Measurements from ENCODE around the gene IQGAP2.
"Not testable (repeated sequence)": the region's sequence is repeated elsewhere in the genome, so short reads cannot be mapped to it uniquely, and the experiment has no call there.

The IQGAP2 gene

GRCh38 chr5:76602094-76602726 is 199.1 kb downstream of the IQGAP2 start:
- TF ChIP-seq, protein P1, sequence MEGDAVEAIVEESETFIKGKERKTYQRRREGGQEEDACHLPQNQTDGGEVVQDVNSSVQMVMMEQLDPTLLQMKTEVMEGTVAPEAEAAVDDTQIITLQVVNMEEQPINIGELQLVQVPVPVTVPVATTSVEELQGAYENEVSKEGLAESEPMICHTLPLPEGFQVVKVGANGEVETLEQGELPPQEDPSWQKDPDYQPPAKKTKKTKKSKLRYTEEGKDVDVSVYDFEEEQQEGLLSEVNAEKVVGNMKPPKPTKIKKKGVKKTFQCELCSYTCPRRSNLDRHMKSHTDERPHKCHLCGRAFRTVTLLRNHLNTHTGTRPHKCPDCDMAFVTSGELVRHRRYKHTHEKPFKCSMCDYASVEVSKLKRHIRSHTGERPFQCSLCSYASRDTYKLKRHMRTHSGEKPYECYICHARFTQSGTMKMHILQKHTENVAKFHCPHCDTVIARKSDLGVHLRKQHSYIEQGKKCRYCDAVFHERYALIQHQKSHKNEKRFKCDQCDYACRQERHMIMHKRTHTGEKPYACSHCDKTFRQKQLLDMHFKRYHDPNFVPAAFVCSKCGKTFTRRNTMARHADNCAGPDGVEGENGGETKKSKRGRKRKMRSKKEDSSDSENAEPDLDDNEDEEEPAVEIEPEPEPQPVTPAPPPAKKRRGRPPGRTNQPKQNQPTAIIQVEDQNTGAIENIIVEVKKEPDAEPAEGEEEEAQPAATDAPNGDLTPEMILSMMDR (IDR thresholded peaks at IDR 0.05) = no peak
- no peaks in the 10 kb centered on the region for H3K27me3 ChIP-seq (ENCODE audit: control insufficient read depth, insufficient read depth, low read length)
- H3K36me3 ChIP-seq (ENCODE audit: control insufficient read depth, insufficient read depth, low read length) = no peaks in the 10 kb centered on the region
- H3K9me3 ChIP-seq (ENCODE audit: control insufficient read depth, low read length) = no peaks in the 10 kb centered on the region
- H3K4me2 ChIP-seq (ENCODE audit: low read length) = no peak overlapping the region
- no peak overlapping the region for H3K4me3 ChIP-seq (ENCODE audit: low read depth, low read length)
- no peak overlapping the region for H3K9ac ChIP-seq
- H2AFZ ChIP-seq = no peak overlapping the region
- no peak overlapping the region for H3K27ac ChIP-seq
- H3K79me2 ChIP-seq = no peaks in the 10 kb centered on the region
- H3K4me1 ChIP-seq = no peaks in the 10 kb centered on the region

- not testable (repeated sequence) for H3K9me3 ChIP-seq (ENCODE audit: control insufficient read depth, low read length); H3K9ac ChIP-seq; H3K36me3 ChIP-seq (ENCODE audit: control insufficient read depth, insufficient read depth, low read length); H3K4me2 ChIP-seq (ENCODE audit: low read length); H3K27me3 ChIP-seq (ENCODE audit: control insufficient read depth, insufficient read depth, low read length); H3K4me1 ChIP-seq; H2AFZ ChIP-seq; H3K27ac ChIP-seq; H3K79me2 ChIP-seq; H3K4me3 ChIP-seq (ENCODE audit: low read depth, low read length)
These were observed 200.9 kb downstream of the IQGAP2 start for GRCh38 chr5:76603991-76604390.

- no peaks in the 10 kb centered on the region for H3K36me3 ChIP-seq (ENCODE audit: control insufficient read depth, insufficient read depth, low read length)
- TF ChIP-seq, protein P1 (IDR thresholded peaks at IDR 0.05) = no peak
- no peak overlapping the region for H3K4me3 ChIP-seq (ENCODE audit: low read depth, low read length)
- no peaks in the 10 kb centered on the region for H3K27me3 ChIP-seq (ENCODE audit: control insufficient read depth, insufficient read depth, low read length)
- H3K27ac ChIP-seq = no peak overlapping the region
- no peak overlapping the region for H3K9ac ChIP-seq
- H3K4me2 ChIP-seq (ENCODE audit: low read length) = no peak overlapping the region
- H3K79me2 ChIP-seq = no peaks in the 10 kb centered on the region
- no peaks in the 10 kb centered on the region for H3K4me1 ChIP-seq
- no peak overlapping the region for H2AFZ ChIP-seq
- H3K9me3 ChIP-seq (ENCODE audit: control insufficient read depth, low read length) = no peaks in the 10 kb centered on the region
These were observed 201.8 kb downstream of the IQGAP2 start for GRCh38 chr5:76604838-76605237.

DNA sequence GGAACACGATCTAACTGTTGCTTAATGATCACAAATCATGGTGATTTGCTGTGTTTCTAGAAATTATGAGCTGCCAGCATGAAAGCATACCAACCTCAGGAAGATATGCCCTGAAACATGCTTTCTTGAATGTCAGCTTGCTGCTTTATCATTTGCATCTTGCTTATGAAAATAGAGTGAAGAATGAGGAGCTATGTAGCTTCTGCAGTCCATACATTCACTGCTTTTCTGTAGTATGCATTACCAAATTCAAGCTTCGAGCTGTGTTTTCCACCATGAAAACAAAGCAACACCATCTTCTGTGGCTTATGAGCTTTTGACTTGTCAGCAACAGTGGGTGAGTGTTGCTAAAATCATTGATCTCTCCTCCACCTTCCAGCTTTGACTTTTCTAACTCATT is 203.6 kb downstream of the IQGAP2 start:
- no peak overlapping the region for H3K4me2 ChIP-seq (ENCODE audit: low read length)
- H3K9me3 ChIP-seq (ENCODE audit: control insufficient read depth, low read length) = no peaks in the 10 kb centered on the region
- TF ChIP-seq, protein P1 (IDR thresholded peaks at IDR 0.05) = no peak
- H3K4me3 ChIP-seq (ENCODE audit: low read depth, low read length) = no peak overlapping the region
- H3K9ac ChIP-seq = no peak overlapping the region
- H3K36me3 ChIP-seq (ENCODE audit: control insufficient read depth, insufficient read depth, low read length) = no peaks in the 10 kb centered on the region
- H2AFZ ChIP-seq = no peak overlapping the region
- no peaks in the 10 kb centered on the region for H3K27me3 ChIP-seq (ENCODE audit: control insufficient read depth, insufficient read depth, low read length)
- H3K79me2 ChIP-seq = no peaks in the 10 kb centered on the region
- H3K4me1 ChIP-seq = no peaks in the 10 kb centered on the region
- H3K27ac ChIP-seq = no peak overlapping the region

GRCh38 chr5:76607353-76607871 is 204.3 kb downstream of the IQGAP2 start:
- no peak overlapping the region for H3K9ac ChIP-seq
- H3K79me2 ChIP-seq = no peaks in the 10 kb centered on the region
- H3K4me1 ChIP-seq = no peaks in the 10 kb centered on the region
- no peaks in the 10 kb centered on the region for H3K27me3 ChIP-seq (ENCODE audit: control insufficient read depth, insufficient read depth, low read length)
- no peak overlapping the region for H3K27ac ChIP-seq
- no peaks in the 10 kb centered on the region for H3K9me3 ChIP-seq (ENCODE audit: control insufficient read depth, low read length)
- no peak overlapping the region for H2AFZ ChIP-seq
- no peak overlapping the region for H3K4me2 ChIP-seq (ENCODE audit: low read length)
- no peaks in the 10 kb centered on the region for H3K36me3 ChIP-seq (ENCODE audit: control insufficient read depth, insufficient read depth, low read length)
- TF ChIP-seq, protein P1 (IDR thresholded peaks at IDR 0.05) = no peak
- no peak overlapping the region for H3K4me3 ChIP-seq (ENCODE audit: low read depth, low read length)
